RCC 7860 (cell line): ENCODE results near the gene CD53.
"Not testable (repeated sequence)": the region's sequence is repeated elsewhere in the genome, so short reads cannot be mapped to it uniquely, and the experiment has no call there.

Experiments used
- DNase-seq: peaks from one replicate; pipeline ENCODE4 v3.0.0-alpha.2; 2015; ENCODE audit warnings: low spot score
- FAIRE-seq: peaks from 2 replicates; lab custom pipeline; 2012; peaks lifted over from hg19 to GRCh38; lab: Jason Lieb, UNC

The CD53 gene, protein sequence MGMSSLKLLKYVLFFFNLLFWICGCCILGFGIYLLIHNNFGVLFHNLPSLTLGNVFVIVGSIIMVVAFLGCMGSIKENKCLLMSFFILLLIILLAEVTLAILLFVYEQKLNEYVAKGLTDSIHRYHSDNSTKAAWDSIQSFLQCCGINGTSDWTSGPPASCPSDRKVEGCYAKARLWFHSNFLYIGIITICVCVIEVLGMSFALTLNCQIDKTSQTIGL

DNA sequence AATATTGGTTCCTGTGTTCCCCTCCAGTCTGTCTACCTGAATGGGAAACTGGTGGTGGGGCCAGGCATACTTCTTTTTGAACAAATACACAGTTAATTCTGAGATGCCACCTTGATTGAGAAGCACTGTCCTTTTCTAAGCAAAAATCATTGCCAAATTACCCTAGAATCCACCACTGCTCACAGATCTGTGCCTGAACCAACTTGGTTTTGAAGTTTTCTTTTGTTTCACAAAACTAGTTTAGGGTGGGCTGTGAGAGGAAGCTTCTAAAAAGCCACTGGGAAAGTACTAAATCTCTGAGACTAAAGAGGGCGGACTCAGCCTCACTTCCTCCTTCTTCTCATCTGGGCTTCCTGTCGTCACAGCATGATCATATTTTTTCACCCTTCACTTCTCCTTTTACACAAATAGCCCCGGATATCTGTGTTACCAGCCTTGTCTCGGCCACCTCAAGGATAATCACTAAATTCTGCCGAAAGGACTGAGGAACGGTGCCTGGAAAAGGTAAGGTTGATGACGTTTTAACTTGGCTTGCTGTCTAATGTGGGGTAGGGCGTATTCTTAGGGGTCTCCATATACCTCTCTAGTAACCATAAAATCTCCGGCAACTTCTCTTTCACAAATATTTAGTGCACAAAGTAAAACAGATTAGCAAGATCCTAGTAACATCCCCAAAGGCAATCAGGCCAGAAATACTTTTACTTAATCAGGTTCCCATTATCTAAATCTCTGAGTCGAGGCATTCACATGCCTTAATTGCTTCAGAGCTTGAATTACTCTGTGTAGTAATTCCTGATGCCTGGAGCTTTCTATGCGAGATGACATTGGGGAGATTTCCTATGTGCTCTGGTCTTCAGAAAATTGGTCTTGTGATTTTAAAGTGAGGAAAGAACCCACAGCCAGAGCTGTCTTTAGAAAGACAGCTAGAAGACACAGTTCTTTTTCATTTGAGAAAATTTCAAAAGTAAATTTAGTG lies at the start of gene CD53:
CD53 (plus strand) TSS at position 404 of the 976 bp plus-strand sequence. CDS start 18,261 bp downstream, outside the sequence.
- FAIRE-seq (no peak), DNase-seq (no peak)

DNA sequence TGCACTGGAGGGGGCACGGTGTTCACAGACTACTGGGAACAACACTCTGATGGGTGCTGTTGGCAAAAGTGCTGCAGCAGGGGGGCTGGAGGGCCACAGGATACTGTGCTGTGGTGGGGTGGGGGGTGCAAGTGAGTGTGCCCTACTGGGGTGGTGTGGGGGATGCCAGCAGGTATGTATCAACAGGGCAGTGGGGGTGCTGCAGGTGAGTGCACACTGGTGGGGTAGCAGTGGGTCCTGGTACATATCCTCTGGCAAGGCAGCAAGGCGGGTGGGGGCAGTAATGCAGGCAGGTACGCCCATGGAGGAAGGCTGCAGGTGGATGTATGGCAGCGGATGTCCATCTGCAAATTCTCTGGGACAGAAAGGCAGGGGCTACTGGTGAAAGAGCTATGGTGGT lies 48.8 kb upstream of the CD53 start:
- DNase-seq, result no peak
- no peak for FAIRE-seq

DNA sequence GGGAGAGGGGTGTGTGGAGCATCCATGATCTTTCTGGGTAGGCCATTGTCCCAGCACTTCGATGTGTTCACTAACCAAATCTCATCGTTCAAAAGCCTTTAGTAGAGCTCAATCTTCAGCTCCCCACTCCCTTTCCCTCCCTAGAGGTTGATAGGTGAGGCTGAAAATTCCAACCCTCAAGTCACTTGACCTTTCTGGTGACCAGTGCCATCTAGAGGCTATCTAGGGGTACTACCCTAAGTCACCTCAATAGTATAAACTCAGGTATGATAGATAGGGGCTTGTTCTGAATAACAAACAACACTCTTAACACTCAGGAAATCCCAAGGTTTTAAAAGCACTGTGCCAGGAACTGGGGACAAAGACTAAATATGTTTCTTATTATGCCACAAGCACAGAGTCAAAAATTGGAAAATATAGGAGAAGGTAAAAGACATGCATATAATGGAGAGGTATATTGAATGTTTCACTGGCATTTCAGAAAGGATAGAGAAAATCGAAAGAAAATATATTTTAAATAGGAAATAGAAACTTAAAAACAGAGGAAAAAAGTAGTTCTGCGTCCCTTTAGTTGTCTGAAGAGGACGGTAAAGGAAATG lies 42.9 kb upstream of the CD53 start:
- FAIRE-seq (no peak), DNase-seq (peak; percentile 27)

DNA sequence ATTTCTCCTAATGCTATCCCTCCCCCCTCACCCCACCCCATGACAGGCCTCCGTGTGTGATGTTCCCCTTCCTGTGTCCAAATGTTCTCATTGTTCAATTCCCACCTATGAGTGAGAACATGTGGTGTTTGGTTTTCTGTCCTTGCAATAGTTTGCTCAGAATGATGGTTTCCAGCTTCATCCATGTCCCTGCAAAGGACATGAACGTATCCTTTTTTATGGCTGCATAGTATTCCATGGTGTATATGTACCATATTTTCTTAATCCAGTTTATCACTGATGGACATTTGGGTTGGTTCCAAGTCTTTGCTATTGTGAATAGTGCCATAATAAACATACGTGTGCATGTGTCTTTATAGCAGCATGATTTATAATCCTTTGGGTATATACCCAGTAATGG lies 39.2 kb upstream of the CD53 start:
- DNase-seq, FAIRE-seq: not testable (repeated sequence)

DNA sequence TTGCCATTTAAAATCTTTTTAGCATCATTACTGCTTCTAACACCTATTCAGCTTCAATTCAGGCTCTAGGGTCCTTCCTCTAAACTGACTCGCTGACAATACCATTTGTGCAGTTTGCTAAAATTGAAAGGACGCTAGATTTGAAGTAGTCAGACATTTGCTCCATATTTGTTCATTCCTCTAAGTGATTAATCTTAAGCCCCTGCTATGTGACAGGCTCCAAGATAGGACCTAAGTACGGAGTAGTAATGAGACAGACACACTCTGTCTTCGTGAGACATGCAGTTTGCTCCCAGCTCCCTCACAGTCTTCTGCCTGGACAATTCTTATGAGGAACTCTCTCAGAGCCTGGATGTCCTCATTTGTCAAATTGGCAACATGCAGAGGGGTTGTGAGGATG lies 26.1 kb upstream of the CD53 start:
- DNase-seq (no peak), FAIRE-seq (no peak)

DNA sequence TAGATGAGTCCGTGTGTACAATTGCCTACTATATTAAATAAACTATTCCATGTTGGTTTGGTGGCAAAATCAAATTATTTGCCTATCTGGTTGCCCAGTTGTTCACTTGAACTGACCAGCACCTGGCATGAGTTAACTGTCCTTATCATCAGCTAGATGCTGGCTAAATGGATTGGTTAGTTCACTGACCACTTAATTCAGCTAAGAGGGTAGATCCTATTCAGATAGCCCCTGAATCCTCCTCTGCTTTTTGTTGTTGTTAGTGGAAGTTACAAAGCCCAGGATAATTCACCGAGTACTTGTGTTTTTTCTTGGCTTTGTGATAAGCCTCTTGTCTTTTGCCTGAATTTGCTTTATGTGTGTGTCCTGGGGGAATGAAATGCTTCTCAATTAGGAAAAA lies 22.8 kb upstream of the CD53 start:
- FAIRE-seq, result no peak
- no peak for DNase-seq

DNA sequence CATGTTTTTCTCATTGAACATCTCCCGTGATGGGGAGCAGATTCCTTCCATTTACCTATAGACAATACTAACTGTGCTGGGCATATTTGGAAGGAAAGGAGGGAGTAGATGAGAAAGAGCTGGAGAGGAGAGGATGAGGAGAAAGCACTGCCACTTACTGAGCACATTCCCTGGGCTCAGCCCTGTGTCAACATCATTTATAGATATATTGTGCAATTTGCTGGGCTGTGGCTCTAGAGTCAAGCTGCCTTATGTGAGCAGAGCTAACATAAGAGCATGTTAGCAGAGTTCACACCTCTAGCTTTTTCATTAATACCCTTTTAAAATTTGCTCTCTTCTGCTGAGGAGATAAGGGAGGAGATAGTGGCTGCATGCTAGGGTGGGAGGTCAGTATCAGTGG lies 22.3 kb upstream of the CD53 start:
- FAIRE-seq (no peak), DNase-seq (no peak)

DNA sequence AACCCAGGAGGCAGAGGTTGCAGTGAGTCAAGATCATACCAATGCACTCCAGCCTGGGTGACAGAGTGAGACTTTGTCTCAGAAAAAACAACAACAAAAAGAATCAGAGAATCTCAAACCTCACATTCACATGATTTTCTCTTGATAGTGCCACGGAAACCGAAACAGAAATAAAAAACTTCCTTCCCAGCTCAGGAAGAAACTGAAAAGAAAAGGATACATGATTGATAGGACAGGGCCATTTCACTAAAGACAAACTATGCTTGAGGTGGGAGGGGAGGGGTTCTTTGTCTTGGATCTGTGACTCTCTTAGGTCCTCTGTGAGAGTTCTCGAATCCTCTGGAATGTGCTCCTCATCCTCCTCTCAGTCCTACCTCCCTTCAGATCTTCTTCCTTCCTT lies 19.8 kb upstream of the CD53 start:
- no peak for FAIRE-seq
- no peak for DNase-seq

DNA sequence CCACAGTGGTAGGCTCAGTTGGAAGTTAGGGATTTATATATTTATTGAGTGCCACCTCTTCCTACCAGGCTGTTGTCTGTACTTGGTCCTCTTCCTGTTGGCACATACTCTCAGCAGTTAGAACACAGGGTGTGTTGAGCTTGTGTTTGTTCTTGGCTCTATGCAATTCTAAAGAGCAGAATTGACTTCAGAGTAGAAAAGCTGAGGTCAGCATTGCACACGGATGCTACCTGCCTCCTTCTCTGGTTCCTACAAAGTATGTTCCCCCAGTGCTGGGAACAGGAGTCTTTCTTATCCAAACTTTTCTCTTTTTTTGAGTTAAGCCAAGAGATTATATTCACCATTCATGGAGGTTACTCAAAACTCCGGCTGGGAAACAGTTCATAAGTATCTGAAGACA lies 16.5 kb upstream of the CD53 start:
- FAIRE-seq, result no peak
- no peak for DNase-seq

DNA sequence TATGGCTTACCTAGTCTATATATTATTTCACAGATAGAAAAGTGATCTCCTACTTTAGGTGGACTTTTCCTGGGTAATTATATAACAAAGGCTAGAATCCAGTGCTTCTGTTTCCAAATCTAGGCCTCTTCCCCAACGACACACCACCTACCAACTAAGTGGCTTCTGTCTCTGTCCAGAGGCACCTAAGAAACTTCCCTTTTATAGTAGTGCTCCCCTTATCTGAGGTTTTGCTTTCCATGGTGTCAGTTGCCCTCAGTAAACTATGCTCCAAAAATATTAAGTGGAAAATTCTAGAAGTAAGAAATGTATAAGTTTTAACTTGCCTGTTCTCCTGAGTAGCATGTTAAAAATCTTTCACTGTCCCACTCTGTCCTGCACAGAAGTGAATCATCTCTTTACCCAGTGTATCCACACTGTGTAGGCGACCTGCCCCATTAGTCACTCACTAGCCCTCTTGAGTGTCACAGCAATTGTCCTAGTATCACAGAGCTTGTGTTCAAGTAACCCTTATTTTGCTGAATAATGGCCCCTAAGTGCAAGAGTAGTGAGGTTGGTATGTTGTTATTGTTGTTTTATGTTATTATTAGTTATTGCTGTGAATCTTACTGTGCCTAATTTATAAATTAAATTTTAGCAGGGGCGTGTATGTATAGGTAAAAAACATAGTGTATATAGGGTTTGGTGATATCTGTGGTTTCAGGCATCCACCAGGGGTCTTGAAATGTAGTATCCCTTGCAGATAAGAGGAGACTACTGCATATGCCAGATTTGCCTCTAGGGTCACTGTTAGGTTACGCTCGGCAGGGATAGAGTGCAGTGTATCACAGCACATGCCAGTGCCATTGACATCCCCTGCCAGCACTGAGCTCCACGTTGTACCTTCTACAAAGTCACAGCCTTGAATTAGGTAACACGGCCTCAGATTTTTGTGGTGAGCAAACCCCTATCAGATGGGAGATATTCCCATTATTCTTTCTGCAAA lies 14.7 kb upstream of the CD53 start:
- DNase-seq (no peak), FAIRE-seq (no peak)

DNA sequence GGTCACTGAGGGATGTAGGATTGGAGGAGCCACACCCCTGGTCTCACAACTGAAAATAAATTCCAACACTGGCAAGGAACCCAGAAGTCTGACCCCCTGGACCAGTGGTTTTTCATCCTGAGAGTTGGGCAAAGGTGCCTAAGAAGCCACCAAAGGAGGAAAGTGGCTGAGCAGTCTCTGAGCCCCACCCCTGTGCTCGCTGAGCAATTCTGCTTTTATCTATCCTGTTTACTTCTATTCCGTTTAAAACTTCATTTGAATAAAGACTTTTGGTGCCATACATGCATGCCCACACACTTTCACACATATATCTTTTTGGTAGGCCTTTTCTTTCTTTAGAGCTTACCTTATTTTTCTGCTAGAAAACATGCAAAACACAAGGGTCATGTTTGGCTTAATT lies 13.9 kb upstream of the CD53 start:
- DNase-seq (no peak), FAIRE-seq (no peak)

DNA sequence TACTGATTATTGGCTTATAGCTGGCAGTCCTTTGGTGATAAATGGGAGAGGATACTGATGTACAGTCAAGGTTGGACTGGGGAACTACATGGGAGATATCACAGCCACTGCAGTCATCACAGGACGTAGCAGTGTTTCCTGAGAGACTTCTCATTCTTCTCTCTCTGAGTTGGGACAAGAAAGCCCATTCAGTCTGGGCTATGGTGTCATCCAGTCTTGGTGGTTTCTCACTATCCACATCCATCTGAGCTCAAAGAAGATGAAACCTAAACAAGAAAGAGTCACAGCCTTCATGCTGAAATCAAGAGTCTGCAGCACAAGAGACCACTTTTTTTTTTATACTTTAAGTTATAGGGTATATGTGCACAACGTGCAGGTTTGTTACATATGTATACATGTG lies 12.8 kb upstream of the CD53 start:
- FAIRE-seq (no peak), DNase-seq (no peak)

DNA sequence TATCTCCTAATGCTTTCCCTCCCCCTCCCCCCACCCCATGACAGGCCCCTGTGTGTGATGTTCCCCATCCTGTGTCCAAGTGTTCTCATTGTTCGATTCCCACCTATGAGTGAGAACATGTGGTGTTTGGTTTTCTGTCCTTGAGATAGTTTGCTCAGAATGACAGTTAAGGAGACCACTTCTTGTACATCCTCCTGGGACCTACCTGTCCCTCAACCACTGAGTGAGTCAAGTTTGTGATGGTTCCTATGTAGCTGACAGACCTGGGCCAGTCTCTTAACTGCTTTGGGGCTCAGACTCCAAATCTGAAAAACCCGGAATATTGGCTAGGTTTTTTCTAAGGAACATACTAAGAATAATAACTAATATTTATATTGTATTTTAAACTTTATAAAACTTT lies 12.3 kb upstream of the CD53 start:
- DNase-seq, FAIRE-seq: not testable (repeated sequence)

DNA sequence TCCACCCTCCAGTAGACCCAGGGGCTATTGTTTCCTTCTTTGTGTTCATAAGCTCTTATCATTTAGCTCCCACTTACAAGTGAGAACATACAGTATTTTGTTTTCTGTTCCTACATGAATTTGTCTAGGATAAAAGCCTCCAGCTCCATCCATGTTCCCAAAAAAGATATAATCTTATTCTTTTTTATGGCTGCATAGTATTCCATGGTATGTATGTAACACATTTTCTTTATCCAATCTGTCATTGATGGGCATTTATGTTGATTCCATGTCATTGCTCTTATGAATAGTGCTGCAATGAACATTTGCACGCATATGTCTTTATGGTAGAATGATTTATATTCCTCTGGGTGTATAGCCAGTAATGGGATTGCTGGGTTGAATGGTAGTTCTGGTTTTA lies 11.0 kb upstream of the CD53 start:
- not testable (repeated sequence) for FAIRE-seq, DNase-seq

DNA sequence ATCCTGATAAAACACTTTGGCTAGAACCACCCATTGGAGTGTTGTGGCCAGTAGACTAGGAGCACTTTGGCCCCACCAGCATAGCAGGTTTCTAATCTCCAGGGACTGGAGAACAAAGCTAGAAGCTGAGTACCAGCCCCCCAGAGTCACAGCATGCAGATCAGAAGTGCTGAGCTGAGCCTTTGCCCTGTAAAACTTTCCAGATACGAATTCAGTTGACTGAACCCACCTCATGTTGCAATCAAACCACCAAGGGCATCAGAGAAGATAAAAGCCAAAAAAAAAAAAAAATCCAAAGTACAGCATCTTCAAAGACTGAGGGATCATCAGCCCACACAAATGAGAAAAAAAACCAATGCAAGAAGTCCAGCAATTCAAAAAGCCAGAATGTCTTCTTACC lies 8.7 kb upstream of the CD53 start:
- FAIRE-seq (no peak), DNase-seq (no peak)

DNA sequence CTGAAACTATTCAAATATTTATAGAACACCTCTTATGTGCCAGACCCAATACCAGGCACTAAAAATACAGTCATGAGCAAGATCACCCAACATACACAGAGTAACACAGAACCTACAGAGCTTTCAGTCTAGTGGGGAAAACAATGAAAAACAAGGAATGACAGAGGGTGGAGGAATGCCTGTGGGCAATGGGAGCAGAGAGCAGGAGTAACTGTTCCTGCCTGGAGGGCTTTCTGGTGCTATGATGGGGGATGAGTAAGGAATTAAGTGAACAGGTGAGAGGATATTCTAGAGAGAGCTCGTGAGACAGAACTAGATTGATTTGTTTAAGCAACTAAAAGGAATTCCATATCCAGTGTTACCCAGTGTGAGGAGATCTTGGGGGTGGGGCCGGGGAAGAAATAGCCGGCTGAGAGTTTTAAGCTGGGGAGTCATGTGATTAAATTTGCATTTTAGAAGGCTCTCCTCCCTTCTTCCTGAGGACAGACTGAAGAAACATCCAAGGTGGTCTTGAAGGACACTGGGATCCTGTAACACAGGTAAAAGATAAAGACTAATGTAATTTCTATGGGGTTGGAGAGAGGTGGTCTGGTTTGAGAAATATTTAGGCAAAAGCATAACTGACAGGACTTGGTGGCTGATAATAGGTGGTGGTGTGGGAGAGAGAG lies 2.1 kb upstream of the CD53 start:
- DNase-seq, result no peak
- no peak for FAIRE-seq

DNA sequence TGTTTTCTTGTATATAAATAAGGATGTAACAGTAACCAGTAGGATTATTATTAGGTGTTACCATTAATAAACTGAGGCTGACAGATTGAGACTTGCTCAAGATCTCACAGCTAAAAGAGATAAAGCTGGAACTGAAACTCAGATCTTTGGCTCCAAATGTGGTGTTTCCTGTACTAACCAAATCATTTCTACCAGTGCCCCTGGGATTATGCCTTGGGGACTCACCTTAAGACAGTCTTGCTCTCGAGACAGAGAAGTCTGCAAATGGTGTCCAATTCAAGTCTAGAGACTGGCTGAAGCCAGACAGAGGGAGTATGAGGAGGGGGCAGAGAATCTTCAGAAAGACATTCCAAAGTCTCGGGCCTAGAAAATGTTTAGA lies 593 bp upstream of the CD53 start:
- FAIRE-seq, result no peak

DNA sequence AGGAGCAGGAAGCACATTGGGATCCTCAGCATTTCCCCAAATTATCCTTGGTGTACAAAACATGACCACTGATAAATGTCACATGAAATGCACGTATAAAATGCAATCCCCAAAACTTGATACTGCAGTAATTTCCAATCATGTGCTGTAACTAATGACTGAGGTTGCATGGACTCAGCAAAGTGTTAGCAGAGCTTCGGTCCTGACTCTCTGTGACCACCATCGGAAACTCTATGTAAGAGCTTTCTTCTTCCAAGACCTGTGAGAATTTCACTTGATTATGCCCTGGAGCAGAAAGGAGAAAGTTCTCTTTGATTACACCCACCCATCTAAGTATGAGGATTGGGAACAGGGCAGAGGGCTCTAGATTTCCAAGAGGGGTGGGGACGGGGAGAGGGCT lies 908 bp downstream of the CD53 start:
- DNase-seq, result no peak
- FAIRE-seq, result no peak

More for the DNA sequence above, 593 bp upstream of the CD53 start:
- no peak for DNase-seq

DNA sequence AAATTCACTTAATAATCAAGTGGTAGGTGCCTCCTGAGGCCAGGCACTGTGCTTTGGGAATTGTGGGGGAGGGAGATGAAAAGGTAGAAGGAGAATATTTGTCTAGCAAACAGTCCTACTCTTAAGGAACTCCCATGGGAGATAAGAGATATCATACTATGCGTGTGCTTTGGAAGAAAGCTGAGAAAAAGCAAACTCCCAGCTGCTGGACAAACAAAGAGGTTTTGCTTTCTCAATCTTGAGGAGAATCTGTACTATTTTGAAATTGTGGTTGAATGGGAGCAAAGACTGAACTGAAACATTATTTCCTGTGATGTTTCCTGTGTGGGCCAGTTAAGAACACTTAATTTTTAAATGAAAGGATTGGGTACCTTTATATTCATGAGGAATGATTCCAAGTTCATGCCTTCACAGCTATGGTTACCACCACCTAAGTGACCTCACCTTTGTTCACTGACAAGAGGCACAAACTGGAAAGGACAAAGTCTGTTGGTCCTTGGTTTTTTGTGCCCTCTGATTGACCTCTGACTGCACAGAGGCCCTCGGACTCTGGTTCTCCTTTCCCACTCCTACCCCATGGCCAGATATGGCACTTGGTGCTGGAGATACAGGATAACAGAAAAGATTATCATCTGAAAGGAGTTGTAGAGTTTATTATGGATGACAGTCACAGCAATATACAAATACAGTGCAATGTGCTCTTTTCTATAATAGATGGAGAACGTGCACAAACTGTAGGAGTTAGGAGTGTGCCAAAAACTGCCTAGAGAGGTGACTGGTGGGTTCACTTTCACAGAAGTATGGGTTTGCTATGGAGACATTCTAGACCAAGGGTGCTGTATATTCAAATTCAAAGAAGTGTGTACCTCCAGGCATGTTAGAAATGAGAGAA lies 1.6 kb downstream of the CD53 start:
- FAIRE-seq, result no peak
- no peak for DNase-seq
